ENCODE measurements around the gene ALK. TPM values are rescaled to one million over a fixed set of nuclear protein-coding genes. Genes with fewer than 3 reads are reported as not detected.

The ALK gene
- total RNA-seq, 1 donor from 2014 or later: 0.16 TPM

- intact Hi-C loops (cut with DNase I): no loop called here
- ATAC-seq (ENCODE audit: poor library complexity): no peak
- DNase-seq: no peak
Measured at GRCh38 chr2:29443151-29443550, 478.2 kb downstream of the ALK start.

- ATAC-seq (ENCODE audit: poor library complexity): no peak
Measured at GRCh38 chr2:29440921-29441623, 480.3 kb downstream of the ALK start.

GRCh38 chr2:29433920-29434319, 487.5 kb downstream of the ALK start:
- no peak for DNase-seq
- ATAC-seq (ENCODE audit: poor library complexity): no peak
- intact Hi-C loops (cut with DNase I): no loop called here

More at GRCh38 chr2:29440921-29441623, 480.3 kb downstream of the ALK start:
- no peak for DNase-seq
- intact Hi-C loops (cut with DNase I): no loop called here

GRCh38 chr2:29433128-29433527, 488.3 kb downstream of the ALK start:
- DNase-seq (no peak), ATAC-seq (ENCODE audit: poor library complexity) (no peak)
- intact Hi-C loops (cut with DNase I): no loop called here

- intact Hi-C loops (cut with DNase I): no loop called here
- ATAC-seq (ENCODE audit: poor library complexity): no peak
- DNase-seq: no peak
Measured at GRCh38 chr2:29431485-29431884, 489.9 kb downstream of the ALK start.

- ATAC-seq (ENCODE audit: poor library complexity): peak; percentile 59
- no peak for DNase-seq
- intact Hi-C loops (cut with DNase I): no loop called here
Measured at GRCh38 chr2:29430382-29431112, 490.8 kb downstream of the ALK start.

- ATAC-seq (ENCODE audit: poor library complexity) (no peak), DNase-seq (no peak)
- intact Hi-C loops (cut with DNase I): no loop called here
Measured at GRCh38 chr2:29426354-29426753, 495.0 kb downstream of the ALK start.

GRCh38 chr2:29425866-29426265, 495.5 kb downstream of the ALK start:
- no peak for DNase-seq
- intact Hi-C loops (cut with DNase I): no loop called here
- ATAC-seq (ENCODE audit: poor library complexity): no peak

- DNase-seq (no peak), ATAC-seq (ENCODE audit: poor library complexity) (no peak)
- intact Hi-C loops (cut with DNase I): no loop called here
Measured at GRCh38 chr2:29423061-29423666, 498.2 kb downstream of the ALK start.

- DNase-seq (no peak), ATAC-seq (ENCODE audit: poor library complexity) (peak; percentile 62)
- intact Hi-C loops (cut with DNase I): no loop called here
Measured at GRCh38 chr2:29420999-29421782, 500.2 kb downstream of the ALK start.

GRCh38 chr2:29420464-29420863, 500.9 kb downstream of the ALK start:
- DNase-seq (no peak), ATAC-seq (ENCODE audit: poor library complexity) (no peak)
- intact Hi-C loops (cut with DNase I): no loop called here

GRCh38 chr2:29417630-29418029, 503.8 kb downstream of the ALK start:
- intact Hi-C loops (cut with DNase I): no loop called here
- ATAC-seq (ENCODE audit: poor library complexity) (no peak), DNase-seq (no peak)

- intact Hi-C loops (cut with DNase I): no loop called here
- no peak for ATAC-seq (ENCODE audit: poor library complexity)
- DNase-seq: no peak
Measured at GRCh38 chr2:29412197-29412925, 509.0 kb downstream of the ALK start.

- intact Hi-C loops (cut with DNase I): no loop called here
- ATAC-seq (ENCODE audit: poor library complexity) (no peak), DNase-seq (no peak)
Measured at GRCh38 chr2:29405707-29406106, 515.7 kb downstream of the ALK start.

- ATAC-seq (ENCODE audit: poor library complexity): no peak
- intact Hi-C loops (cut with DNase I): no loop called here
- no peak for DNase-seq
Measured at GRCh38 chr2:29405266-29405665, 516.1 kb downstream of the ALK start.

- ATAC-seq (ENCODE audit: poor library complexity) (peak; percentile 53), DNase-seq (no peak)
- intact Hi-C loops (cut with DNase I): no loop called here
Measured at GRCh38 chr2:29401994-29402393, 519.4 kb downstream of the ALK start.

- intact Hi-C loops (cut with DNase I): no loop called here
- ATAC-seq (ENCODE audit: poor library complexity): no peak
- no peak for DNase-seq
Measured at GRCh38 chr2:29400930-29401653, 520.3 kb downstream of the ALK start.
